Fibroblast of lung (primary cell): ENCODE measurements around the gene DHCR24.

Experiments
- CTCF ChIP-seq, 2 donors: IDR thresholded peaks in 1 of 2; conservative IDR thresholded peaks in 1 of 2; 1 replicate in 1 of 2; 2 replicates in 1 of 2; pipeline ENCODE4 v1.5.1; 2011 to 2012; ENCODE audit warnings: low read length in 2 of 2, control low read depth in 1 of 2, inconsistent platforms in 1 of 2, low read depth in 1 of 2, mild to moderate bottlenecking in 1 of 2
- EZH2 ChIP-seq: IDR thresholded peaks from 2 replicates; pipeline ENCODE4 v1.5.1; 2012; ENCODE audit warnings: low read length, control low read depth, mild to moderate bottlenecking; ENCODE audit errors: missing control alignments

DNA sequence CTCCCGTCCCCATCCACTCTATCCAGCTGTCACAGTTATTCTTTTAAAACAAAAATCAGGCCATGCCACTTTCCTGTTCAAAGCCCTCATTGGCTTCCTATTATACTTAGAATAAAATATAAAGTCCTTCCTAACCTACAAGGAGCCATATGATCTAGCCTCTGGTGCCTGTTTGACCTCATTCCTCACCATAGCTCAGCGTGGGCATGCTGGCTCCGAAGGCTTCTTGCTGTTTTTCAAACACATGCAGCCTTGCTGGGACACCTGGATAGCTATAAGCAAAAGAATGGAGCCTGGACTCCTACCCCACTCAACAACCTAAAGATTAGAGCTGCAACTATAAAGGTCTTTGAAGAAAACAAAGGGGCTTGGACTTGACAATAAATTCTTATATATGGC is 23.7 kb downstream of the DHCR24 start:
- TF ChIP-seq CTCF (conservative IDR thresholded peaks at IDR 0.05 in 1 of 2, IDR thresholded peaks at IDR 0.05 in 1 of 2; ENCODE audit: low read depth in 1 of 2, low read length in 2 of 2) (no peak), EZH2 (no peak)
